Measurements from ENCODE around the gene KLK3.

KLK3 gene

GRCh38 chr19:50896591-50897190 lies 42.0 kb downstream of the KLK3 start:
- peak overlapping the region; percentile 85 for H3K4me2 ChIP-seq (ENCODE audit: low read length)
- TF ChIP-seq EZH2phosphoT487 (IDR thresholded peaks at IDR 0.05; ENCODE audit: low read depth) (no peak), CTCF (IDR thresholded peaks at IDR 0.05; ENCODE audit: low read depth, low read length) (no peak)
- H3K36me3 ChIP-seq (replicated peaks; ENCODE audit: low read depth, low read length): no peaks in the 10 kb centered on the region
- H3K27ac ChIP-seq (ENCODE audit: low read length): peak overlapping the region; percentile 78
- H3K9ac ChIP-seq (ENCODE audit: low read length): peak overlapping the region; percentile 47; the same call in 1 of the 2 replicates
- H3K4me3 ChIP-seq (ENCODE audit: low read length): peak overlapping the region; percentile 56
- 0 out of 2 replicates have a peak, but pooled peaks cover 7% of the 10 kb centered on the region for H3K27me3 ChIP-seq (ENCODE audit: low read depth, low read length)
- peaks cover 6% of the 10 kb centered on the region; the same call in 1 of the 2 replicates for H3K9me3 ChIP-seq (ENCODE audit: insufficient read depth, low read length)
- H3K79me2 ChIP-seq (ENCODE audit: low read length): no peaks in the 10 kb centered on the region
- H2AFZ ChIP-seq (ENCODE audit: low read depth, low read length): peak overlapping the region; percentile 44
- peaks cover 31% of the 10 kb centered on the region for H3K4me1 ChIP-seq (ENCODE audit: low read length)
- no peaks in the 10 kb centered on the region for H4K20me1 ChIP-seq (ENCODE audit: insufficient read depth, low read length)

GRCh38 chr19:50897191-50897607 lies 42.5 kb downstream of the KLK3 start:
- 0 out of 2 replicates have a peak, but pooled peaks cover 7% of the 10 kb centered on the region for H3K27me3 ChIP-seq (ENCODE audit: low read depth, low read length)
- peak overlapping the region; percentile 44 for H2AFZ ChIP-seq (ENCODE audit: low read depth, low read length)
- peak overlapping the region; percentile 85 for H3K4me2 ChIP-seq (ENCODE audit: low read length)
- H3K36me3 ChIP-seq (replicated peaks; ENCODE audit: low read depth, low read length): no peaks in the 10 kb centered on the region
- TF ChIP-seq CTCF (IDR thresholded peaks at IDR 0.05; ENCODE audit: low read depth, low read length) (no peak), EZH2phosphoT487 (IDR thresholded peaks at IDR 0.05; ENCODE audit: low read depth) (no peak)
- H3K27ac ChIP-seq (ENCODE audit: low read length): peak overlapping the region; percentile 78
- no peaks in the 10 kb centered on the region for H3K79me2 ChIP-seq (ENCODE audit: low read length)
- peaks cover 29% of the 10 kb centered on the region for H3K4me1 ChIP-seq (ENCODE audit: low read length)
- H4K20me1 ChIP-seq (ENCODE audit: insufficient read depth, low read length): no peaks in the 10 kb centered on the region
- peak overlapping the region; percentile 47; the same call in 1 of the 2 replicates for H3K9ac ChIP-seq (ENCODE audit: low read length)
- H3K4me3 ChIP-seq (ENCODE audit: low read length): peak overlapping the region; percentile 56
- peaks cover 6% of the 10 kb centered on the region; the same call in 1 of the 2 replicates for H3K9me3 ChIP-seq (ENCODE audit: insufficient read depth, low read length)

- Histone ChIP-seq H3K4me2 (ENCODE audit: low read length) (peak overlapping the region; percentile 85), H3K4me3 (ENCODE audit: low read length) (peak overlapping the region; percentile 56; the same call in 1 of the 2 replicates), H3K9ac (ENCODE audit: low read length) (peak overlapping the region; percentile 47; the same call in 1 of the 2 replicates)
Observed at GRCh38 chr19:50897612-50898011, 42.9 kb downstream of the KLK3 start.

More at GRCh38 chr19:50897612-50898011, 42.9 kb downstream of the KLK3 start:
- H3K79me2 ChIP-seq (ENCODE audit: low read length): no peaks in the 10 kb centered on the region
- TF ChIP-seq EZH2phosphoT487 (IDR thresholded peaks at IDR 0.05; ENCODE audit: low read depth) (no peak), CTCF (IDR thresholded peaks at IDR 0.05; ENCODE audit: low read depth, low read length) (no peak; the same call in 1 of the 2 replicates)
- H4K20me1 ChIP-seq (ENCODE audit: insufficient read depth, low read length): no peaks in the 10 kb centered on the region
- peaks cover 6% of the 10 kb centered on the region; the same call in 1 of the 2 replicates for H3K9me3 ChIP-seq (ENCODE audit: insufficient read depth, low read length)
- no peaks in the 10 kb centered on the region for H3K36me3 ChIP-seq (replicated peaks; ENCODE audit: low read depth, low read length)
- peak overlapping the region; percentile 26; the same call in 1 of the 2 replicates for H2AFZ ChIP-seq (ENCODE audit: low read depth, low read length)
- H3K4me1 ChIP-seq (ENCODE audit: low read length): peaks cover 29% of the 10 kb centered on the region
- 0 out of 2 replicates have a peak, but pooled peaks cover 11% of the 10 kb centered on the region for H3K27me3 ChIP-seq (ENCODE audit: low read depth, low read length)
- H3K27ac ChIP-seq (ENCODE audit: low read length): peak overlapping the region; percentile 78

All from OCI-LY3 (cell line).